ENCODE results near the gene PLGRKT. TPM values are rescaled to one million over a fixed set of nuclear protein-coding genes. Genes with fewer than 3 reads are reported as not detected.
"Not testable (repeated sequence)": the region's sequence is repeated elsewhere in the genome, so short reads cannot be mapped to it uniquely, and the experiment has no call there.

PLGRKT gene
- total RNA-seq, 1 experiment from 2014 or later, result 73.3 TPM

GRCh38 chr9:5432890-5433289 lies 4.8 kb downstream of the PLGRKT start:
- not testable (repeated sequence) for DNase-seq (ENCODE audit: low read depth)

- DNase-seq (ENCODE audit: low read depth), result no peak
Observed at GRCh38 chr9:5430912-5431311, 6.8 kb downstream of the PLGRKT start.

- DNase-seq (ENCODE audit: low read depth), result no peak
Observed at GRCh38 chr9:5429873-5430564, 7.7 kb downstream of the PLGRKT start.

GRCh38 chr9:5428794-5429528 lies 8.8 kb downstream of the PLGRKT start:
- peak; percentile 42 for DNase-seq (ENCODE audit: low read depth)

- DNase-seq (ENCODE audit: low read depth), result no peak
Observed at GRCh38 chr9:5428172-5428571, 9.6 kb downstream of the PLGRKT start.

- DNase-seq (ENCODE audit: low read depth), result no peak
Observed at GRCh38 chr9:5427005-5427404, 10.7 kb downstream of the PLGRKT start.

- no peak for DNase-seq (ENCODE audit: low read depth)
Observed at GRCh38 chr9:5425006-5425628, 12.6 kb downstream of the PLGRKT start.

GRCh38 chr9:5422276-5422675 lies 15.4 kb downstream of the PLGRKT start:
- no peak for DNase-seq (ENCODE audit: low read depth)

- DNase-seq (ENCODE audit: low read depth), result no peak
Observed at GRCh38 chr9:5421163-5421562, 16.6 kb downstream of the PLGRKT start.

GRCh38 chr9:5419987-5420386 lies 17.7 kb downstream of the PLGRKT start:
- DNase-seq (ENCODE audit: low read depth), result no peak

- no peak for DNase-seq (ENCODE audit: low read depth)
Observed at GRCh38 chr9:5418481-5418880, 19.2 kb downstream of the PLGRKT start.

GRCh38 chr9:5416953-5417352 lies 20.8 kb downstream of the PLGRKT start:
- no peak for DNase-seq (ENCODE audit: low read depth)

GRCh38 chr9:5408596-5408995 lies 29.1 kb downstream of the PLGRKT start:
- no peak for DNase-seq (ENCODE audit: low read depth)

GRCh38 chr9:5402217-5402616 lies 35.5 kb downstream of the PLGRKT start:
- DNase-seq (ENCODE audit: low read depth), result no peak

GRCh38 chr9:5397547-5397946 lies 40.2 kb downstream of the PLGRKT start:
- not testable (repeated sequence) for DNase-seq (ENCODE audit: low read depth)

- DNase-seq (ENCODE audit: low read depth), result no peak
Observed at GRCh38 chr9:5395428-5395827, 42.3 kb downstream of the PLGRKT start.

GRCh38 chr9:5393976-5394375 lies 43.7 kb downstream of the PLGRKT start:
- DNase-seq (ENCODE audit: low read depth), result not testable (repeated sequence)

- DNase-seq (ENCODE audit: low read depth), result no peak
Observed at GRCh38 chr9:5393497-5393896, 44.2 kb downstream of the PLGRKT start.

- no peak for DNase-seq (ENCODE audit: low read depth)
Observed at GRCh38 chr9:5392285-5392684, 45.4 kb downstream of the PLGRKT start.

GRCh38 chr9:5389109-5389732 lies 48.5 kb downstream of the PLGRKT start:
- DNase-seq (ENCODE audit: low read depth), result peak; percentile 88

GRCh38 chr9:5388026-5388819 lies 49.5 kb downstream of the PLGRKT start:
- DNase-seq (ENCODE audit: low read depth), result peak; percentile 35

GRCh38 chr9:5384436-5384835 lies 53.3 kb downstream of the PLGRKT start:
- no peak for DNase-seq (ENCODE audit: low read depth)

Measured in Daoy (cell line).